Fibroblast of skin of left biceps (primary cell): ENCODE measurements around the gene OR52D1.

ENCODE experiments used
- DNase-seq, 2 experiments: peaks; one replicate each; pipeline ENCODE4 v3.0.0-alpha.2; 2013; ENCODE audit warnings: low read depth in 2 of 2

The OR52D1 gene

GRCh38 chr11:5488385-5488784 lies at the start of gene OR52D1:
Gene OR52D1, plus strand, starts transcription at chr11:5488685. Its CDS starts 22 bp downstream, at chr11:5488707.
- DNase-seq: no peak

- DNase-seq: no peak
Observed at GRCh38 chr11:5441414-5441813, 47.1 kb upstream of the OR52D1 start, which contains the start of gene OR51I1. Gene OR51I1, minus strand, starts transcription at chr11:5441514. Its CDS starts 0 bp downstream, at chr11:5441514.

- no peak for DNase-seq
Observed at GRCh38 chr11:5443835-5444393, 44.6 kb upstream of the OR52D1 start.

GRCh38 chr11:5449023-5449422 lies 39.5 kb upstream of the OR52D1 start, which contains the start of gene OR51I2:
Gene OR51I2, plus strand, starts transcription at chr11:5449323. Its CDS starts 4,166 bp downstream, at chr11:5453489.
- DNase-seq: no peak

GRCh38 chr11:5449432-5449831 lies 39.1 kb upstream of the OR52D1 start:
- DNase-seq: no peak

- DNase-seq: no peak
Observed at GRCh38 chr11:5460983-5461621, 27.4 kb upstream of the OR52D1 start.

GRCh38 chr11:5467527-5467926 lies 21.0 kb upstream of the OR52D1 start:
- DNase-seq: no peak

GRCh38 chr11:5473921-5474320 lies 14.6 kb upstream of the OR52D1 start:
- no peak for DNase-seq

- peak in 1 of 2 experiments; percentile 14 for DNase-seq
Observed at GRCh38 chr11:5476186-5476819, 12.2 kb upstream of the OR52D1 start.

GRCh38 chr11:5486003-5486402 lies 2.5 kb upstream of the OR52D1 start:
- no peak for DNase-seq

GRCh38 chr11:5486421-5486820 lies 2.1 kb upstream of the OR52D1 start:
- DNase-seq: no peak

GRCh38 chr11:5488798-5489399 lies 414 bp downstream of the OR52D1 start:
- DNase-seq: no peak

- peak; percentile 8 to 12 for DNase-seq
Observed at GRCh38 chr11:5489576-5490357, 1.3 kb downstream of the OR52D1 start.

GRCh38 chr11:5499671-5500070 lies 11.2 kb downstream of the OR52D1 start:
- DNase-seq: no peak

GRCh38 chr11:5500393-5500801 lies 11.9 kb downstream of the OR52D1 start:
- no peak for DNase-seq

- DNase-seq: no peak
Observed at GRCh38 chr11:5504403-5504921, 16.0 kb downstream of the OR52D1 start.

GRCh38 chr11:5505363-5506048 lies 17.0 kb downstream of the OR52D1 start:
- no peak for DNase-seq

GRCh38 chr11:5507177-5507932 lies 18.9 kb downstream of the OR52D1 start:
- DNase-seq: no peak

GRCh38 chr11:5507933-5508305 lies 19.4 kb downstream of the OR52D1 start:
- no peak for DNase-seq

- DNase-seq: no peak
Observed at GRCh38 chr11:5508605-5509004, 20.1 kb downstream of the OR52D1 start.
